Measurements from ENCODE around the gene C22orf31. TPM values are rescaled to one million over a fixed set of nuclear protein-coding genes. Genes with fewer than 3 reads are reported as not detected.

C22orf31 gene
- total RNA-seq, 1 experiment from 2014 or later, result not detected

GRCh38 chr22:29029202-29030000 lies 32.2 kb downstream of the C22orf31 start:
- no peak for TF ChIP-seq CTCF (IDR thresholded peaks at IDR 0.05; ENCODE audit: unreplicated experiment)
- no peaks in the 10 kb centered on the region for H3K9me3 Mint-ChIP-seq (ENCODE audit: unreplicated experiment)
- CTCF ChIA-PET, result interaction anchor here (0.5 to 3.4 kb wide), 4 partner anchors 11 to 429 kb away, joined by 3 to 21 read pairs (median 6); no protein-coding TSS in a partner anchor
- H3K27me3 Mint-ChIP-seq (ENCODE audit: insufficient read depth, unreplicated experiment), result no peaks in the 10 kb centered on the region
- no TSS peak for BruUV-seq (replicated peaks)
- H3K4me1 Mint-ChIP-seq (ENCODE audit: insufficient read depth, unreplicated experiment), result peaks cover 22% of the 10 kb centered on the region
- no peak overlapping the region for H3K27ac Mint-ChIP-seq (ENCODE audit: low read depth, unreplicated experiment)
- intact Hi-C loops (cut with micrococcal nuclease), result no loop called here
- no peak overlapping the region for H3K4me3 Mint-ChIP-seq (ENCODE audit: unreplicated experiment)
- POLR2A ChIA-PET, result interaction anchor here (0.6 to 2.4 kb wide), 2 partner anchors 52 to 185 kb away, joined by 3 to 8 read pairs; no protein-coding TSS in a partner anchor
- H3K36me3 Mint-ChIP-seq (ENCODE audit: insufficient read depth, unreplicated experiment), result no peaks in the 10 kb centered on the region
- no peak for DNase-seq (ENCODE audit: unreplicated experiment)

GRCh38 chr22:29028468-29028867 lies 33.2 kb downstream of the C22orf31 start:
- H3K9me3 Mint-ChIP-seq (ENCODE audit: unreplicated experiment), result no peaks in the 10 kb centered on the region
- no peaks in the 10 kb centered on the region for H3K36me3 Mint-ChIP-seq (ENCODE audit: insufficient read depth, unreplicated experiment)

GRCh38 chr22:29026579-29026978 lies 35.1 kb downstream of the C22orf31 start:
- ChIA-PET CTCF (interaction anchor here (0.9 to 2.1 kb wide), 3 partner anchors 13 to 170 kb away, joined by 4 to 7 read pairs (median 4); no protein-coding TSS in a partner anchor), POLR2A (interaction anchor here (1.3 to 1.4 kb wide), 2 partner anchors 10 to 50 kb away, joined by 3 read pairs; no protein-coding TSS in a partner anchor)
- no peak for DNase-seq (ENCODE audit: unreplicated experiment)
- H3K27ac Mint-ChIP-seq (ENCODE audit: low read depth, unreplicated experiment), result no peak overlapping the region
- no peaks in the 10 kb centered on the region for H3K36me3 Mint-ChIP-seq (ENCODE audit: insufficient read depth, unreplicated experiment)
- BruUV-seq (replicated peaks), result no TSS peak
- intact Hi-C loops (cut with micrococcal nuclease), result no loop called here
- H3K9me3 Mint-ChIP-seq (ENCODE audit: unreplicated experiment), result no peaks in the 10 kb centered on the region
- peaks cover 5% of the 10 kb centered on the region for H3K4me1 Mint-ChIP-seq (ENCODE audit: insufficient read depth, unreplicated experiment)
- no peak for TF ChIP-seq CTCF (IDR thresholded peaks at IDR 0.05; ENCODE audit: unreplicated experiment)
- no peaks in the 10 kb centered on the region for H3K27me3 Mint-ChIP-seq (ENCODE audit: insufficient read depth, unreplicated experiment)
- H3K4me3 Mint-ChIP-seq (ENCODE audit: unreplicated experiment), result no peak overlapping the region

More at GRCh38 chr22:29028468-29028867, 33.2 kb downstream of the C22orf31 start:
- no peak for DNase-seq (ENCODE audit: unreplicated experiment)
- no peak for TF ChIP-seq CTCF (IDR thresholded peaks at IDR 0.05; ENCODE audit: unreplicated experiment)
- no peak overlapping the region for H3K27ac Mint-ChIP-seq (ENCODE audit: low read depth, unreplicated experiment)
- H3K4me3 Mint-ChIP-seq (ENCODE audit: unreplicated experiment), result no peak overlapping the region
- intact Hi-C loops (cut with micrococcal nuclease), result no loop called here
- ChIA-PET POLR2A (interaction anchor here (0.6 kb wide), 1 partner anchor 124 kb away, joined by 4 read pairs; no protein-coding TSS in a partner anchor), CTCF (interaction anchor here (0.9 to 1.8 kb wide), 3 partner anchors 12 to 428 kb away, joined by 3 to 7 read pairs (median 4); no protein-coding TSS in a partner anchor)
- H3K4me1 Mint-ChIP-seq (ENCODE audit: insufficient read depth, unreplicated experiment), result peaks cover 22% of the 10 kb centered on the region
- H3K27me3 Mint-ChIP-seq (ENCODE audit: insufficient read depth, unreplicated experiment), result no peaks in the 10 kb centered on the region
- BruUV-seq (replicated peaks), result no TSS peak

- DNase-seq (ENCODE audit: unreplicated experiment), result no peak
- CTCF ChIA-PET, result interaction anchor here (0.6 to 1.2 kb wide), 3 partner anchors 16 to 59 kb away, joined by 3 to 4 read pairs (median 3); no protein-coding TSS in a partner anchor
- peaks cover 5% of the 10 kb centered on the region for H3K9me3 Mint-ChIP-seq (ENCODE audit: unreplicated experiment)
- intact Hi-C loops (cut with micrococcal nuclease), result no loop called here
- BruUV-seq (replicated peaks), result no TSS peak
- no peak overlapping the region for H3K4me3 Mint-ChIP-seq (ENCODE audit: unreplicated experiment)
- no peaks in the 10 kb centered on the region for H3K4me1 Mint-ChIP-seq (ENCODE audit: insufficient read depth, unreplicated experiment)
- no peak overlapping the region for H3K27ac Mint-ChIP-seq (ENCODE audit: low read depth, unreplicated experiment)
- H3K36me3 Mint-ChIP-seq (ENCODE audit: insufficient read depth, unreplicated experiment), result no peaks in the 10 kb centered on the region
- TF ChIP-seq CTCF (IDR thresholded peaks at IDR 0.05; ENCODE audit: unreplicated experiment), result no peak
- H3K27me3 Mint-ChIP-seq (ENCODE audit: insufficient read depth, unreplicated experiment), result no peaks in the 10 kb centered on the region
- POLR2A ChIA-PET, result no interaction called here
These were observed 38.3 kb downstream of the C22orf31 start for GRCh38 chr22:29023172-29023796.
